Measurements from ENCODE around the gene THAP2. TPM values are rescaled to one million over a fixed set of nuclear protein-coding genes. Genes with fewer than 3 reads are reported as not detected.

Gene THAP2
- total and polyA plus RNA-seq, 2 experiments from 2014 or later: 4.7 to 16.5 TPM

GRCh38 chr12:71666259-71666658 lies 2.2 kb downstream of the THAP2 start (continued):
- no peak for TF ChIP-seq ZNF462 (CRISPR knock-in tag; IDR thresholded peaks at IDR 0.05)
- no peak for TF ChIP-seq ZNF114 (CRISPR knock-in tag; IDR thresholded peaks at IDR 0.05)
- no peak for TF ChIP-seq STAT1 (IDR thresholded peaks at IDR 0.05; ENCODE audit: unreplicated experiment)
- no peak for TF ChIP-seq CREB1 (CRISPR knock-in tag; IDR thresholded peaks at IDR 0.05; ENCODE audit: low read depth)
- no peak for TF ChIP-seq NANOG (IDR thresholded peaks at IDR 0.05; ENCODE audit: borderline replicate concordance)
- TF ChIP-seq ETS1 (IDR thresholded peaks at IDR 0.05): no peak
- TF ChIP-seq CTCF (conservative IDR thresholded peaks at IDR 0.05; ENCODE audit: low read depth in 2 of 2): no peak
- no peak for TF ChIP-seq ZNF331 (CRISPR knock-in tag; IDR thresholded peaks at IDR 0.05; ENCODE audit: low read depth)

Data from GM23338 (cell line).